Neural progenitor cell (in vitro differentiated cells): Measurements from ENCODE around the gene AGAP5.
"Not testable (repeated sequence)": the region's sequence is repeated elsewhere in the genome, so short reads cannot be mapped to it uniquely, and the experiment has no call there.

ENCODE experiments used
- CTCF ChIP-seq: fragments of 200-600 bp; sonication (generic); IDR thresholded peaks from 2 replicates; pipeline ENCODE4 v1.5.1; 2017; ENCODE audit warnings: antibody characterized with exemption, mild to moderate bottlenecking
- EZH2 ChIP-seq: fragments of 200-600 bp; sonication (generic); IDR thresholded peaks from 2 replicates; pipeline ENCODE4 v1.6.1; 2017; ENCODE audit warnings: antibody characterized with exemption, mild to moderate bottlenecking, moderate library complexity
- EZH2phosphoT487 ChIP-seq: fragments of 200-600 bp; sonication (generic); IDR thresholded peaks from 2 replicates; pipeline ENCODE4 v1.6.1; 2017; ENCODE audit warnings: antibody characterized with exemption

- TF ChIP-seq CTCF, EZH2, EZH2phosphoT487: not testable (repeated sequence)
These were observed at the start of gene AGAP5 for GRCh38 chr10:73697675-73698159.
